ENCODE measurements around the gene AKTIP. TPM values are rescaled to one million over a fixed set of nuclear protein-coding genes. Genes with fewer than 3 reads are reported as not detected.

Gene AKTIP
- total and polyA plus RNA-seq, 9 of the 15 experiments (the other 6 are each of a cell fraction or from before 2014, with no cell fraction given) = 3.0 to 10.7 (median 4.4) TPM

- Histone ChIP-seq H3K27me3 (ENCODE audit: control insufficient read depth in 2 of 2, insufficient read depth in 2 of 2, low read length in 2 of 2) (no peaks in the 10 kb centered on the region; a peak in 3 of 5 replicates), H4K20me1 (replicated peaks; ENCODE audit: control insufficient read depth, insufficient read depth, low read length) (no peaks in the 10 kb centered on the region), H2AFZ (ENCODE audit: low read depth, low read length) (no peak overlapping the region), H3K9me3 (replicated peaks; ENCODE audit: control insufficient read depth, insufficient read depth, low read depth, low read length) (no peaks in the 10 kb centered on the region), H3K36me3 (ENCODE audit: control insufficient read depth, insufficient read depth, low read length) (no peaks in the 10 kb centered on the region), H3K79me2 (ENCODE audit: control insufficient read depth, insufficient read depth, low read length) (no peaks in the 10 kb centered on the region), H3K9me1 (ENCODE audit: control insufficient read depth, insufficient read depth, low read length) (no peaks in the 10 kb centered on the region), H3K4me1 (replicated peaks in 1 of 2; ENCODE audit: control insufficient read depth in 2 of 2, insufficient read depth in 2 of 2, low read length in 2 of 2) (peaks cover 0 to 4% of the 10 kb centered on the region in 2 experiments; a peak in 2 of 5 replicates), H3K4me3 (no peak overlapping the region), H3K27ac (ENCODE audit: extremely low read depth, low read depth, low read length) (no peak overlapping the region), H3K4me2 (ENCODE audit: insufficient read depth, low read length) (no peak overlapping the region), H3K9ac (ENCODE audit: insufficient read depth in 1 of 2, low read depth in 2 of 2, low read length in 2 of 2) (no peak overlapping the region)
- no TSS peak for BruUV-seq (replicated peaks)
- ChIA-PET POLR2A (no interaction called here), CTCF (ENCODE audit: low intra/inter-chr PET ratio) (interaction anchor here (1.3 kb wide), 1 partner anchor 303 kb away, joined by 4 read pairs; no protein-coding TSS in a partner anchor)
- in situ Hi-C loops (cut with MboI) (loop anchor here (25.0 kb wide), 1 partner anchor 1324 kb away; no protein-coding TSS in a partner anchor), intact Hi-C loops (cut with micrococcal nuclease) (loop anchor here (5.0 kb wide), 1 partner anchor 94 kb away; no protein-coding TSS in a partner anchor)
- FAIRE-seq = no peak
- 17% methylated on average over 6 of the region's 6 CpGs for WGBS (ENCODE audit: insufficient coverage, low coverage, missing lambda C conversion rate)
- no peak for ATAC-seq
- DNase-seq (ENCODE audit: extremely low read depth in 1 of 4, low spot score in 3 of 4) = no peak
- TF ChIP-seq ZNF24 (IDR thresholded peaks at IDR 0.05) (no peak), KLF6 (CRISPR knock-in tag; IDR thresholded peaks at IDR 0.05; ENCODE audit: borderline replicate concordance) (no peak)
Measured at GRCh38 chr16:53511084-53511402, 8.0 kb upstream of the AKTIP start.

GRCh38 chr16:53510704-53511070 lies 7.7 kb upstream of the AKTIP start:
- ATAC-seq = no peak
- FAIRE-seq = no peak
- 0% methylated on average over 2 of the region's 2 CpGs for WGBS (ENCODE audit: insufficient coverage, low coverage, missing lambda C conversion rate)
- Histone ChIP-seq H3K4me2 (ENCODE audit: insufficient read depth, low read length) (no peak overlapping the region), H3K9ac (ENCODE audit: insufficient read depth in 1 of 2, low read depth in 2 of 2, low read length in 2 of 2) (no peak overlapping the region), H3K79me2 (ENCODE audit: control insufficient read depth, insufficient read depth, low read length) (no peaks in the 10 kb centered on the region), H4K20me1 (replicated peaks; ENCODE audit: control insufficient read depth, insufficient read depth, low read length) (no peaks in the 10 kb centered on the region), H3K36me3 (ENCODE audit: control insufficient read depth, insufficient read depth, low read length) (no peaks in the 10 kb centered on the region), H3K27me3 (ENCODE audit: control insufficient read depth in 2 of 2, insufficient read depth in 2 of 2, low read length in 2 of 2) (no peaks in the 10 kb centered on the region; a peak in 3 of 5 replicates), H3K9me3 (replicated peaks; ENCODE audit: control insufficient read depth, insufficient read depth, low read depth, low read length) (no peaks in the 10 kb centered on the region), H2AFZ (ENCODE audit: low read depth, low read length) (no peak overlapping the region), H3K4me1 (replicated peaks in 1 of 2; ENCODE audit: control insufficient read depth in 2 of 2, insufficient read depth in 2 of 2, low read length in 2 of 2) (peaks cover 0 to 4% of the 10 kb centered on the region in 2 experiments; a peak in 2 of 5 replicates), H3K4me3 (no peak overlapping the region), H3K27ac (ENCODE audit: extremely low read depth, low read depth, low read length) (no peak overlapping the region), H3K9me1 (ENCODE audit: control insufficient read depth, insufficient read depth, low read length) (no peaks in the 10 kb centered on the region)
- POLR2A ChIA-PET = no interaction called here
- intact Hi-C loops (cut with micrococcal nuclease) = loop anchor here (5.0 kb wide), 1 partner anchor 93 kb away; no protein-coding TSS in a partner anchor
- no peak for DNase-seq (ENCODE audit: extremely low read depth in 1 of 4, low spot score in 3 of 4)
- in situ Hi-C loops (cut with MboI) = loop anchor here (25.0 kb wide), 1 partner anchor 1323 kb away; no protein-coding TSS in a partner anchor
- no TSS peak for BruUV-seq (replicated peaks)
- CTCF ChIA-PET (ENCODE audit: low intra/inter-chr PET ratio) = interaction anchor here (1.3 kb wide), 1 partner anchor 303 kb away, joined by 4 read pairs; no protein-coding TSS in a partner anchor
- TF ChIP-seq EWSR1 (IDR thresholded peaks at IDR 0.05; ENCODE audit: borderline replicate concordance, low read depth, partially characterized antibody) (no peak), AFF1 (IDR thresholded peaks at IDR 0.05; ENCODE audit: low read depth in 1 of 2, partially characterized antibody in 2 of 2) (no peak), ZNF24 (IDR thresholded peaks at IDR 0.05) (no peak), SRSF3 (IDR thresholded peaks at IDR 0.05; ENCODE audit: insufficient read depth, low read length) (no peak), ZBTB11 (CRISPR knock-in tag; IDR thresholded peaks at IDR 0.05) (no peak), MEF2D (tag; conservative IDR thresholded peaks at IDR 0.05; ENCODE audit: low read depth) (no peak)
